GM23338 (cell line): ENCODE results near the gene SOX13. TPM values are rescaled to one million over a fixed set of nuclear protein-coding genes. Genes with fewer than 3 reads are reported as not detected.
A peak's percentile ranks its signal among the peaks of the same experiment; 100 is the strongest.

Source experiments
- ATAC-seq: fragments of 200-7000 bp; cut with Tn5 transposase; 3 replicates; pipeline ENCODE4 v1.9.1; 2020
- DNase-seq: peaks from one replicate; pipeline ENCODE4 v3.0.0-alpha.2; 2015; ENCODE audit warnings: low spot score
- H2AFZ ChIP-seq: fragments of 200-600 bp; sonication (generic); 2 replicates; pipeline ENCODE4 v1.8.0; 2016; ENCODE audit warnings: antibody characterized with exemption, mild to moderate bottlenecking, moderate library complexity
- H3F3A ChIP-seq: fragments of 200-600 bp; sonication (generic); replicated peaks from 2 replicates; pipeline ENCODE4 v1.8.0; 2017; ENCODE audit warnings: antibody characterized with exemption, mixed run types, low read depth
- H3K27ac ChIP-seq: fragments of 200-600 bp; sonication (generic); 2 replicates; pipeline ENCODE4 v1.6.1; 2016; ENCODE audit warnings: low read depth
- H3K27me3 ChIP-seq: fragments of 200-600 bp; sonication (generic); 2 replicates; pipeline ENCODE4 v1.8.0; 2016; ENCODE audit warnings: mild to moderate bottlenecking, mixed run types, moderate library complexity; ENCODE audit not compliant: insufficient read depth
- H3K36me3 ChIP-seq: fragments of 200-600 bp; sonication (generic); 2 replicates; pipeline ENCODE4 v1.8.0; 2016; ENCODE audit warnings: mild to moderate bottlenecking; ENCODE audit not compliant: insufficient read depth
- H3K4me1 ChIP-seq: fragments of 200-600 bp; sonication (generic); 2 replicates; pipeline ENCODE4 v1.8.0; 2016; ENCODE audit warnings: mild to moderate bottlenecking, moderate library complexity; ENCODE audit not compliant: insufficient read depth
- H3K4me2 ChIP-seq: fragments of 200-600 bp; sonication (generic); 2 replicates; pipeline ENCODE4 v1.7.1; 2017; ENCODE audit warnings: mixed run types
- H3K4me3 ChIP-seq: fragments of 200-600 bp; sonication (generic); 2 replicates; pipeline ENCODE4 v1.6.1; 2016; ENCODE audit warnings: mixed run types
- H3K79me2 ChIP-seq: fragments of 200-600 bp; sonication (generic); replicated peaks from 2 replicates; pipeline ENCODE4 v1.8.0; 2017; ENCODE audit warnings: mild to moderate bottlenecking; ENCODE audit not compliant: insufficient read depth
- H3K9me2 ChIP-seq: fragments of 200-600 bp; sonication (generic); 2 replicates; pipeline ENCODE4 v1.8.0; 2017; ENCODE audit not compliant: insufficient read depth
- H4K20me1 ChIP-seq: fragments of 200-600 bp; sonication (generic); replicated peaks from 2 replicates; pipeline ENCODE4 v1.8.0; 2017; ENCODE audit warnings: mild to moderate bottlenecking; ENCODE audit not compliant: insufficient read depth
- H3K27ac Mint-ChIP-seq: 2 replicates; pipeline ENCODE4 v1.8.0; 2020; ENCODE audit warnings: inconsistent platforms, mild to moderate bottlenecking, moderate library complexity, mixed read lengths
- H3K27me3 Mint-ChIP-seq: 3 replicates; pipeline ENCODE4 v1.8.0; 2022; ENCODE audit warnings: low read depth, mild to moderate bottlenecking, moderate library complexity, mixed read lengths, inconsistent platforms; ENCODE audit not compliant: insufficient read depth, poor library complexity
- H3K36me3 Mint-ChIP-seq: 3 replicates; pipeline ENCODE4 v1.8.0; 2021; ENCODE audit warnings: low read depth, mild to moderate bottlenecking, inconsistent platforms, moderate library complexity, mixed read lengths
- H3K4me1 Mint-ChIP-seq: 3 replicates; pipeline ENCODE4 v1.8.0; 2020; ENCODE audit warnings: mild to moderate bottlenecking, inconsistent platforms, mixed read lengths
- H3K4me3 Mint-ChIP-seq: 3 replicates; pipeline ENCODE4 v1.8.0; 2021; ENCODE audit warnings: moderate library complexity, mild to moderate bottlenecking, inconsistent platforms, mixed read lengths
- H3K9me3 Mint-ChIP-seq: 3 replicates; pipeline ENCODE4 v1.8.0; 2020; ENCODE audit warnings: moderate library complexity, mild to moderate bottlenecking, inconsistent platforms, mixed read lengths
- CREB1 ChIP-seq: fragments of 250-450 bp; sonication (Bioruptor Pico); IDR thresholded peaks from 2 replicates; pipeline ENCODE4 v1.5.0; 2020; ENCODE audit warnings: low read depth, mild to moderate bottlenecking, moderate library complexity
- CTCF ChIP-seq, 2 experiments: fragments of 200-600 bp in 1 of 2; sonication (generic) in 1 of 2; conservative IDR thresholded peaks; 2 replicates each; pipeline versions ENCODE4 v1.5.1 to v1.6.1; 2016 to 2017; ENCODE audit warnings: antibody characterized with exemption in 2 of 2, low read depth in 2 of 2, mild to moderate bottlenecking in 2 of 2, moderate library complexity in 1 of 2
- ETS1 ChIP-seq: IDR thresholded peaks from 2 replicates; pipeline ENCODE4 v1.6.1; 2016; ENCODE audit warnings: antibody characterized with exemption
- EZH2phosphoT487 ChIP-seq: fragments of 200-600 bp; sonication (generic); IDR thresholded peaks from one replicate; pipeline ENCODE4 v1.8.1; 2018; ENCODE audit warnings: antibody characterized with exemption; ENCODE audit not compliant: unreplicated experiment
- JUNB ChIP-seq: IDR thresholded peaks from one replicate; pipeline ENCODE4 v1.6.1; 2016; ENCODE audit warnings: antibody characterized with exemption; ENCODE audit not compliant: unreplicated experiment
- NANOG ChIP-seq: IDR thresholded peaks from 2 replicates; pipeline ENCODE4 v1.6.1; 2016; ENCODE audit warnings: antibody characterized with exemption, borderline replicate concordance
- POLR2AphosphoS5 ChIP-seq: IDR thresholded peaks from 2 replicates; pipeline ENCODE4 v1.6.1; 2016; ENCODE audit warnings: antibody characterized with exemption, low read depth
- REST ChIP-seq: IDR thresholded peaks from one replicate; pipeline ENCODE4 v1.6.1; 2018; ENCODE audit warnings: antibody characterized with exemption; ENCODE audit not compliant: unreplicated experiment
- ZNF114 ChIP-seq: fragments of 250-450 bp; sonication (Bioruptor Pico); IDR thresholded peaks from 2 replicates; pipeline ENCODE4 v1.5.0; 2020; ENCODE audit warnings: mild to moderate bottlenecking, moderate library complexity
- ZNF331 ChIP-seq: fragments of 250-450 bp; sonication (Bioruptor Pico); IDR thresholded peaks from 2 replicates; pipeline ENCODE4 v1.5.0; 2020; ENCODE audit warnings: low read depth, mild to moderate bottlenecking, moderate library complexity
- ZNF462 ChIP-seq: fragments of 250-450 bp; sonication (Bioruptor Pico); IDR thresholded peaks from 2 replicates; pipeline ENCODE4 v1.5.0; 2020; ENCODE audit warnings: mild to moderate bottlenecking, moderate library complexity
- polyA plus RNA-seq: library from polyadenylated mRNA; unstranded; fragments of >200 nt; fragmentation: Nextera tagmentation; extraction: Ambion mirVana; gene quantifications from 2 replicates; pipeline ENCODE4 v1.2.1, GENCODE V29; 2016
- total RNA-seq: library from RNA; depleted of rRNA; stranded (reverse); fragments of >200 nt; shearing (Covaris generic); gene quantifications from 2 replicates; pipeline ENCODE4 v1.2.3, GENCODE V29; 2014

Gene SOX13
- total and polyA plus RNA-seq, 2 experiments from 2014 or later: 28.6 to 123 TPM

GRCh38 chr1:204032642-204033235, 40.2 kb upstream of the SOX13 start:
- Mint-ChIP-seq H3K36me3 (no peaks in the 10 kb centered on the region), H3K27me3 (peaks cover 8% of the 10 kb centered on the region), H3K4me3 (no peak overlapping the region), H3K9me3 (no peaks in the 10 kb centered on the region), H3K4me1 (peaks cover 17% of the 10 kb centered on the region), H3K27ac (no peak overlapping the region)
- Histone ChIP-seq H3K4me1 (peaks cover 3% of the 10 kb centered on the region), H3K79me2 (no peaks in the 10 kb centered on the region), H3K36me3 (no peaks in the 10 kb centered on the region), H4K20me1 (no peaks in the 10 kb centered on the region), H3K27me3 (no peaks in the 10 kb centered on the region), H3K9me2 (no peaks in the 10 kb centered on the region), H3F3A (no peaks in the 10 kb centered on the region), H3K4me3 (no peak overlapping the region), H3K27ac (no peak overlapping the region), H3K4me2 (no peak overlapping the region), H2AFZ (peak overlapping the region; percentile 63; the same call in 1 of the 2 replicates)
- no peak for DNase-seq
- no peak for TF ChIP-seq POLR2AphosphoS5
- TF ChIP-seq ZNF462 (CRISPR knock-in tag): no peak
- TF ChIP-seq ZNF114 (CRISPR knock-in tag): no peak
- no peak for TF ChIP-seq CREB1 (CRISPR knock-in tag)
- no peak for TF ChIP-seq ZNF331 (CRISPR knock-in tag)
- TF ChIP-seq NANOG: no peak
- no peak for TF ChIP-seq EZH2phosphoT487
- no peak for TF ChIP-seq ETS1
- TF ChIP-seq CTCF (conservative IDR thresholded peaks at IDR 0.05; ENCODE audit: low read depth in 2 of 2): no peak
- no peak for TF ChIP-seq JUNB
- TF ChIP-seq REST: no peak
- peak; percentile 16; the same call in 1 of the 3 replicates for ATAC-seq
